ENCODE data around the gene PDLIM4.

Gene PDLIM4

GRCh38 chr5:132275367-132276220 lies 18.1 kb downstream of the PDLIM4 start:
- TF ChIP-seq CTCF (IDR thresholded peaks at IDR 0.05): no peak
- no peak for DNase-seq
- Mint-ChIP-seq H3K36me3 (ENCODE audit: low read depth) (peaks cover 23% of the 10 kb centered on the region), H3K9me3 (no peaks in the 10 kb centered on the region), H3K4me3 (no peak overlapping the region), H3K27me3 (ENCODE audit: low read depth, poor library complexity) (peaks cover 11% of the 10 kb centered on the region), H3K27ac (peak overlapping the region; percentile 38), H3K4me1 (peaks cover 66% of the 10 kb centered on the region)

- Mint-ChIP-seq H3K27me3 (ENCODE audit: low read depth, poor library complexity) (peaks cover 18% of the 10 kb centered on the region), H3K4me3 (no peak overlapping the region), H3K9me3 (no peaks in the 10 kb centered on the region), H3K27ac (peak overlapping the region; percentile 54), H3K4me1 (peaks cover 60% of the 10 kb centered on the region), H3K36me3 (ENCODE audit: low read depth) (peaks cover 16% of the 10 kb centered on the region)
- TF ChIP-seq CTCF (IDR thresholded peaks at IDR 0.05): no peak
- DNase-seq: no peak
These were observed 19.8 kb downstream of the PDLIM4 start for GRCh38 chr5:132277256-132277655.

- no peak for DNase-seq
- Mint-ChIP-seq H3K4me3 (no peak overlapping the region), H3K27me3 (ENCODE audit: low read depth, poor library complexity) (peaks cover 13% of the 10 kb centered on the region), H3K36me3 (ENCODE audit: low read depth) (peaks cover 8% of the 10 kb centered on the region), H3K27ac (peak overlapping the region; percentile 89), H3K9me3 (no peaks in the 10 kb centered on the region), H3K4me1 (peaks cover 54% of the 10 kb centered on the region)
- no peak for TF ChIP-seq CTCF (IDR thresholded peaks at IDR 0.05)
These were observed 20.7 kb downstream of the PDLIM4 start for GRCh38 chr5:132277971-132278853.

- no peak for DNase-seq
- Mint-ChIP-seq H3K4me1 (peaks cover 38% of the 10 kb centered on the region), H3K27ac (no peak overlapping the region), H3K36me3 (ENCODE audit: low read depth) (peaks cover 8% of the 10 kb centered on the region), H3K27me3 (ENCODE audit: low read depth, poor library complexity) (peaks cover 17% of the 10 kb centered on the region), H3K4me3 (no peak overlapping the region), H3K9me3 (no peaks in the 10 kb centered on the region)
- no peak for TF ChIP-seq CTCF (IDR thresholded peaks at IDR 0.05)
These were observed 22.3 kb downstream of the PDLIM4 start for GRCh38 chr5:132279801-132280200.

GRCh38 chr5:132280371-132281240 lies 23.1 kb downstream of the PDLIM4 start:
- Mint-ChIP-seq H3K4me3 (no peak overlapping the region), H3K9me3 (no peaks in the 10 kb centered on the region), H3K4me1 (peaks cover 30% of the 10 kb centered on the region), H3K27me3 (ENCODE audit: low read depth, poor library complexity) (peaks cover 17% of the 10 kb centered on the region), H3K36me3 (ENCODE audit: low read depth) (peaks cover 3% of the 10 kb centered on the region), H3K27ac (peak overlapping the region; percentile 62)
- TF ChIP-seq CTCF (IDR thresholded peaks at IDR 0.05): no peak
- DNase-seq: no peak

Data from nephron progenitor cell (in vitro differentiated cells).